Gastroesophageal sphincter (tissue), 4 donors: ENCODE measurements around the gene MLLT3. TPM values are rescaled to one million over a fixed set of nuclear protein-coding genes. Genes with fewer than 3 reads are reported as not detected.

Source experiments
- ATAC-seq: fragments of 150-250 bp; one replicate; pipeline ENCODE4 v1.9.1; 2016; ENCODE audit warnings: mild to moderate bottlenecking, moderate library complexity
- H3K27ac ChIP-seq, 4 donors: fragments of 200-600 bp; sonication (generic) in 3 of 4; 1 replicate in 3 of 4; 2 replicates in 1 of 4; pipeline ENCODE4 v1.5.1; 2016 to 2019
- H3K27me3 ChIP-seq: fragments of 200-600 bp; sonication (generic); one replicate; pipeline ENCODE4 v1.5.1; 2019
- H3K36me3 ChIP-seq, 2 donors: fragments of 200-600 bp; sonication (generic); one replicate each; pipeline ENCODE4 v1.5.1; 2019; ENCODE audit warnings: control low read depth in 1 of 2
- H3K4me1 ChIP-seq, 3 donors: fragments of 200-600 bp; sonication (generic); 1 replicate in 2 of 3; 2 replicates in 1 of 3; pipeline ENCODE4 v1.5.1; 2016 to 2019; ENCODE audit warnings: control low read depth in 2 of 3
- H3K4me3 ChIP-seq, 2 donors: fragments of 200-600 bp; sonication (generic); one replicate each; pipeline ENCODE4 v1.5.1; 2019; ENCODE audit warnings: mild to moderate bottlenecking in 1 of 2, moderate library complexity in 1 of 2
- H3K9me3 ChIP-seq, 3 donors: fragments of 200-600 bp; sonication (generic); one replicate each; pipeline ENCODE4 v1.5.1; 2017 to 2019; ENCODE audit warnings: control low read depth in 2 of 3
- EP300 ChIP-seq: sonication (generic); formaldehyde crosslinking; IDR thresholded peaks from one replicate; pipeline ENCODE4 v1.6.1; 2017; ENCODE audit warnings: antibody characterized with exemption, mild to moderate bottlenecking
- POLR2A ChIP-seq, 2 donors: fragments of 450-650 bp; IDR thresholded peaks; one replicate each; pipeline ENCODE4 v1.6.1; 2017; ENCODE audit warnings: antibody characterized with exemption in 2 of 2, mild to moderate bottlenecking in 2 of 2, moderate library complexity in 1 of 2
- POLR2AphosphoS5 ChIP-seq: sonication (generic); formaldehyde crosslinking; IDR thresholded peaks from one replicate; pipeline ENCODE4 v1.6.1; 2017; ENCODE audit warnings: antibody characterized with exemption
- WGBS, 2 donors: methylation state at CpG; one replicate each; pipeline ENCODE4 v1.1.5; 2018; ENCODE audit warnings: low coverage in 1 of 2; 5-methylcytosine and 5-hydroxymethylcytosine counted together
- total RNA-seq, 4 donors: library from RNA; depleted of rRNA; stranded (reverse); fragments of >200 nt; gene quantifications; one replicate each; pipeline ENCODE4 v1.1.0, GENCODE V29; 2016
- TF ChIP-seq, protein P1 (sequence below), 4 experiments: fragments of 200-600 bp in 2 of 4; fragments of 450-650 bp in 2 of 4; sonication (generic) in 1 of 4; IDR thresholded peaks; one replicate each; pipeline ENCODE4 v1.5.1; 2017 to 2019; ENCODE audit warnings: antibody characterized with exemption in 4 of 4, mild to moderate bottlenecking in 2 of 4, moderate library complexity in 2 of 4

Gene MLLT3
- total RNA-seq, 4 donors from 2014 or later = 21.2 to 37.2 (median 29.6) TPM

DNA sequence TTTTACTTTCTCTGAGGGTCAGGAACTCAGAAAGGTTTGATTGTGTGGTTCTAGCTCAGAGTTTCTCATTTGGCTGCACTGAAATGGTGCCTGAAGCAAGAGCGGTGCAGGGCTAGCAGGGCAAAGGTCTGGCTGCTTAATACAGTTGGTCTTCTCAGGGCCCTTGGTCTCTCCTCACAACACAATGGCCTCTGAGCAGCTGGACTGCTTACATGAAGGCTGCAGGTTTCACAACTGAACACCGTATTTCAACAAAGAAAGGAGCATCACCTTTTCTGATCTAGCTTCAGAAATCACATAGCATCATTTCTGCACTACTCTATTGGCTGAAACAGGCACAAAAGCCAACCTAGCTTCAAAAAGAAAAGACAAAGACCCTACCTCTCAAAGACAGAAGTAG is 122.2 kb downstream of the MLLT3 start:
- H3K9me3 ChIP-seq = no peaks in the 10 kb centered on the region
- peaks cover 0 to 19% (median 7%) of the 10 kb centered on the region in 3 donors for H3K4me1 ChIP-seq
- H3K36me3 ChIP-seq = no peaks in the 10 kb centered on the region
- no peak overlapping the region for H3K27ac ChIP-seq
- no peaks in the 10 kb centered on the region for H3K27me3 ChIP-seq
- ATAC-seq = no peak
- no peak overlapping the region for H3K4me3 ChIP-seq
- TF ChIP-seq, protein P1, sequence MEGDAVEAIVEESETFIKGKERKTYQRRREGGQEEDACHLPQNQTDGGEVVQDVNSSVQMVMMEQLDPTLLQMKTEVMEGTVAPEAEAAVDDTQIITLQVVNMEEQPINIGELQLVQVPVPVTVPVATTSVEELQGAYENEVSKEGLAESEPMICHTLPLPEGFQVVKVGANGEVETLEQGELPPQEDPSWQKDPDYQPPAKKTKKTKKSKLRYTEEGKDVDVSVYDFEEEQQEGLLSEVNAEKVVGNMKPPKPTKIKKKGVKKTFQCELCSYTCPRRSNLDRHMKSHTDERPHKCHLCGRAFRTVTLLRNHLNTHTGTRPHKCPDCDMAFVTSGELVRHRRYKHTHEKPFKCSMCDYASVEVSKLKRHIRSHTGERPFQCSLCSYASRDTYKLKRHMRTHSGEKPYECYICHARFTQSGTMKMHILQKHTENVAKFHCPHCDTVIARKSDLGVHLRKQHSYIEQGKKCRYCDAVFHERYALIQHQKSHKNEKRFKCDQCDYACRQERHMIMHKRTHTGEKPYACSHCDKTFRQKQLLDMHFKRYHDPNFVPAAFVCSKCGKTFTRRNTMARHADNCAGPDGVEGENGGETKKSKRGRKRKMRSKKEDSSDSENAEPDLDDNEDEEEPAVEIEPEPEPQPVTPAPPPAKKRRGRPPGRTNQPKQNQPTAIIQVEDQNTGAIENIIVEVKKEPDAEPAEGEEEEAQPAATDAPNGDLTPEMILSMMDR (IDR thresholded peaks at IDR 0.05) = no peak
- TF ChIP-seq EP300 (no peak), POLR2A (IDR thresholded peaks at IDR 0.05) (no peak), POLR2AphosphoS5 (no peak)
- 92 to 100% methylated on average over 2 of the region's 2 CpGs for WGBS, 2 donors

DNA sequence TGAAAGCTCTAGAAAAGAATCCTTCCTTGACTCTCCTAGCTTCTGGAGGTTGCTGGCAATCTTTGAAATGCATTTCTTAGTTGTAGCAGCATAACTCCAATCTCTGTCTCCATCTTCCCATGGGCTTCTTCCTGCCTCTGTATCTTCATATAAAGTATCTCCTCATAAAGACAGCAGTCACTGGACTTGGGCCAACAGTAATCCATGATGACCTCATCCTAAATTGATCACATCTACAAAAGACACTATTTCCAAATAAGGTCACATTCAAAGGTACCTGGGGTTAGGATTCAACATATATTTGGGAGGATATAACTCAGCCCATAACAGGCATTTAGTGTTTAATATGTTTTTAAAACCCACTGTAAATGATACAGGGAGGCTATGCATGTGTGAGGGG is 123.3 kb downstream of the MLLT3 start:
- Histone ChIP-seq H3K27ac (no peak overlapping the region), H3K4me1 (peaks cover 0 to 16% (median 7%) of the 10 kb centered on the region in 3 donors), H3K4me3 (no peak overlapping the region), H3K9me3 (no peaks in the 10 kb centered on the region), H3K27me3 (no peaks in the 10 kb centered on the region), H3K36me3 (no peaks in the 10 kb centered on the region)
- no peak for TF ChIP-seq EP300
- TF ChIP-seq POLR2A (IDR thresholded peaks at IDR 0.05) = no peak
- TF ChIP-seq POLR2AphosphoS5 = no peak
- TF ChIP-seq, protein P1 (IDR thresholded peaks at IDR 0.05) = no peak
- no peak for ATAC-seq

DNA sequence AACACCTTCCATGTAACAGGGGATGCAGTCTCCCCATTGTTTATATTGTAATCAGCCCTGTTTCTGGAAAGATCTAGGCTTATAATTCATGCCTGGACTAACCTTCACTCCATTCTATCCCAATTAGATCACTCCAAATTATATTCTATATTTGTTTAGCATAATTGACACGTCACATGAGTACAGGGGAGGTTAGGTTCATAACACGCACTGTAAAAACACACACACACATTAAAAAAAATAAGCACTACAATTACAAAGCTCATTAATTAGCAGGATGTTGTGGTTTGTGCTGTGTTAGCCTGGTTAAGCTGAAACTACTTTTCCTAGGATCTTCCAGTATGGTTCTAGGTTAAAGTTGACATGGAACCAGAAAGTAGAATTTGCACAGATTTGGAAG is 126.0 kb downstream of the MLLT3 start:
- Histone ChIP-seq H3K9me3 (no peaks in the 10 kb centered on the region), H3K4me1 (peaks cover 0 to 16% (median 7%) of the 10 kb centered on the region in 3 donors), H3K36me3 (no peaks in the 10 kb centered on the region), H3K4me3 (no peak overlapping the region), H3K27ac (no peak overlapping the region), H3K27me3 (no peaks in the 10 kb centered on the region)
- WGBS, 2 donors = 75 to 93% methylated on average over 1 to 2 of the region's 2 CpGs
- ATAC-seq = no peak
- TF ChIP-seq EP300 (no peak), POLR2A (IDR thresholded peaks at IDR 0.05) (no peak), POLR2AphosphoS5 (no peak)
- TF ChIP-seq, protein P1 (IDR thresholded peaks at IDR 0.05) = no peak

DNA sequence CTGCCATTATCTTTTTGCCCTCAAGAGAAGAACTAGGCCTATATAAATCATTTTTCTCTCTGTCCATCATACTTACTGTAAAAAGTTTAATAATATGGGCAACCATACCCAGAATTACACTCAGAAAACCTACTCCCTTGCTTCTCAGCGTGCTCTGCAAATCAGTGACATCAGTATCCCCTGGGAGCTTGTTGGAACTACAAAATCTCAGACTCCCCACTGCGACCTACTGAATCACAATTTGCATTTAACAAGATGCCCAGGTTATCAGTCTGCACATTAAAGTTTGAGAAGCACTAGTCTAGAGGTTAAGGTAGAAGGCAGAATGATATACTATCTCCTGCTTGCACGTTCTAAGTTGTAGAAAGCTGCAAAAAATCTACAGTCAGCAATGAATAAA is 127.2 kb downstream of the MLLT3 start:
- Histone ChIP-seq H3K27me3 (no peaks in the 10 kb centered on the region), H3K4me1 (peaks cover 0 to 16% (median 7%) of the 10 kb centered on the region in 3 donors), H3K9me3 (no peaks in the 10 kb centered on the region), H3K4me3 (no peak overlapping the region), H3K27ac (no peak overlapping the region), H3K36me3 (no peaks in the 10 kb centered on the region)
- TF ChIP-seq, protein P1 (IDR thresholded peaks at IDR 0.05) = no peak
- no peak for TF ChIP-seq POLR2A (IDR thresholded peaks at IDR 0.05)
- TF ChIP-seq EP300 = no peak
- TF ChIP-seq POLR2AphosphoS5 = no peak
- 79 to 81% methylated on average over 2 to 3 of the region's 3 CpGs for WGBS, 2 donors
- ATAC-seq = no peak

DNA sequence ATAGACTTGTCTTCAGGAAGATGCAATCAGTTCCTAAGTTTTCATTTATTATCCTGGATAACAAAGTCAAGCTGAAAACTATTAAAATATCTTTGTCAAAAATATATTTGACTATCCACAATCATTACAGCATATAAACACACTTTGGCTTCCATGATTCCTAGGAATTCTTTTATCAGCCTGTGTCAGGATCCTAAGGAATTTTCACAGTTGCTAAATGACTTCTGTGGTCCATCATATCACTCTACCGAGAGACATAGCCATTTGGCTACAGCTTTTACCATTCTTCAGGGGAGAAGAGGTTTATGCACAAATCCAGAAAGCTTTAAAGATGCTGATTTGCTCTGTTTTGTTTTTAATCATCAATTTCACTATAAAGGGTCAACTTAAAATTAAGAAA is 128.3 kb downstream of the MLLT3 start:
- H3K4me1 ChIP-seq = peaks cover 0 to 18% (median 7%) of the 10 kb centered on the region in 3 donors
- no peak overlapping the region for H3K27ac ChIP-seq
- no peaks in the 10 kb centered on the region for H3K27me3 ChIP-seq
- H3K36me3 ChIP-seq = no peaks in the 10 kb centered on the region
- H3K9me3 ChIP-seq = no peaks in the 10 kb centered on the region
- no peak overlapping the region for H3K4me3 ChIP-seq
- ATAC-seq = no peak
- WGBS, 2 donors = 56 to 73% methylated on average over 1 of the region's 1 CpG
- TF ChIP-seq EP300 = no peak
- no peak for TF ChIP-seq POLR2A (IDR thresholded peaks at IDR 0.05)
- TF ChIP-seq, protein P1 (IDR thresholded peaks at IDR 0.05) = no peak
- TF ChIP-seq POLR2AphosphoS5 = no peak
